Stimulated activated CD4-positive, alpha-beta T cell treated with anti-CD3 and anti-CD28 coated beads, TNF-alpha, amount 100 ng/mL, for 48 hours (primary cell): ENCODE results near the gene SNX33.

Source experiments
- DNase-seq, 3 donors: peaks; one replicate each; pipeline ENCODE4 v3.0.0-alpha.2; 2020; ENCODE audit warnings: low read depth in 3 of 3

The SNX33 gene

DNA sequence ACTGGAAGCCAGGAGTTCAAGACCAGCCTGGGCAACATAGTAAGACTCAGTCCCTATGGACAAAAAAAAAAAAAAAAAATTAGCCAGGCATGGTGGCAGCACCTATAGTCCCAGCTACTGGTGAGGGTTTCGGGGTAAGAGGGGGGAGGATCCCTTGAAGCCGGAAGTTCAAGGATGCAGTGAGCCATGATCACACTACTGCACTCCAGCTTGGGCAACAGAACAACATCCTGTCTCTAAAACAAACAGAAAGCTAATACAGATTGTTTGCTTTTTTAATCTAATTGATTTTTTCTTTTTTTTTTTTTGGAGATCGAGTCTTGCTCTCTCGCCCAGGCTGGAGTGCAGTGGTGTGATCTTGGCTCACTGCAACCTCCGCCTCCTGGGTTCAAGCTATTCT lies 6.1 kb upstream of the SNX33 start:
- DNase-seq: no peak

GRCh38 chr15:75644376-75644775 lies 3.3 kb upstream of the SNX33 start:
- DNase-seq: no peak

GRCh38 chr15:75646112-75646943 lies 1.4 kb upstream of the SNX33 start:
- no peak for DNase-seq

DNA sequence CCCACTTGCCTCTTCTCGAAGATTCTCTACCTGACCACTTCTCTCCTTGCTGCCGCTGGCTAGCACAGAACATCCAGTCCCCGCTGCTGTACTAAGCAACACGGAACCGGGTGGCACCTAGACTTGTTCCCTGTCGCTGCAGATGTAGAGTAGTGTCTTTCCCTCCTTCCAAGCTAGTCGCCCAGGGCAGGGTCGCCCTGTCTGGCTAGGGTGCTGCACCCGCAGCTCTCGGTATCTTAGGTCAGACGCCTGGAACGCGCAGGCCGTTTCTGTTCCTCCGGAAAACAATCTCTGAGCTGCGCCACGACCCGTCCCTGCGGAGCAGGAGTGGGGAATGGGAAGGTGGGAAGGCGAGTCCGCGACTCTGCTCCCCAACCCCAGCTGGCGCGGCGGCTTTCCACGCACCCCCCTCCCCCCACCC lies 758 bp upstream of the SNX33 start:
- DNase-seq: no peak

GRCh38 chr15:75648156-75649000 lies 666 bp downstream of the SNX33 start:
- DNase-seq: no peak

DNA sequence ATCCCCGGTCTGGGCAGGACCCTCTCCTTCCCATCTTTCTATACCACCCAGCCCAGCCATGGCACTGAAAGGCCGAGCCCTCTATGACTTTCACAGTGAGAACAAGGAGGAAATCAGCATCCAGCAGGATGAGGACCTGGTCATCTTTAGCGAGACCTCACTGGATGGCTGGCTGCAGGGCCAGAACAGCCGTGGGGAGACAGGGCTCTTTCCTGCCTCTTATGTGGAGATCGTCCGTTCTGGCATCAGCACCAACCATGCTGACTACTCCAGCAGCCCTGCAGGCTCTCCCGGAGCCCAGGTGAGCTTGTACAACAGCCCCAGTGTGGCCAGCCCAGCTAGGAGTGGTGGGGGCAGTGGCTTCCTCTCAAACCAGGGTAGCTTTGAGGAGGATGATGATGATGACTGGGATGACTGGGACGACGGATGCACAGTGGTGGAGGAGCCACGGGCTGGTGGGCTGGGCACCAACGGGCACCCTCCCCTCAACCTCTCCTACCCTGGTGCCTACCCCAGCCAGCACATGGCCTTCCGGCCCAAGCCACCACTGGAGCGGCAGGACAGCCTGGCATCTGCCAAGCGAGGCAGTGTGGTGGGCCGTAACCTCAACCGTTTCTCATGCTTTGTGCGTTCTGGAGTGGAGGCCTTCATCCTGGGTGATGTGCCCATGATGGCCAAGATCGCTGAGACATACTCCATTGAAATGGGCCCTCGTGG lies 1.5 kb downstream of the SNX33 start:
- DNase-seq: no peak

DNA sequence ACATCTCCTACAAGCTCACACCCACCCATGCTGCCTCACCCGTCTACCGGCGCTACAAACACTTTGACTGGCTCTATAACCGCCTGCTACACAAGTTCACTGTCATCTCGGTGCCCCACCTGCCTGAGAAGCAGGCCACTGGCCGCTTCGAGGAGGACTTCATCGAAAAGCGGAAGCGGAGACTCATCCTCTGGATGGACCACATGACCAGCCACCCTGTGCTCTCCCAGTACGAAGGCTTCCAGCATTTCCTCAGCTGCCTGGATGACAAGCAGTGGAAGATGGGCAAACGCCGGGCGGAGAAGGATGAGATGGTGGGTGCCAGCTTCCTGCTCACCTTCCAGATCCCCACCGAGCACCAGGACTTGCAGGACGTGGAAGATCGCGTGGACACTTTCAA lies 2.1 kb downstream of the SNX33 start:
- DNase-seq: no peak

DNA sequence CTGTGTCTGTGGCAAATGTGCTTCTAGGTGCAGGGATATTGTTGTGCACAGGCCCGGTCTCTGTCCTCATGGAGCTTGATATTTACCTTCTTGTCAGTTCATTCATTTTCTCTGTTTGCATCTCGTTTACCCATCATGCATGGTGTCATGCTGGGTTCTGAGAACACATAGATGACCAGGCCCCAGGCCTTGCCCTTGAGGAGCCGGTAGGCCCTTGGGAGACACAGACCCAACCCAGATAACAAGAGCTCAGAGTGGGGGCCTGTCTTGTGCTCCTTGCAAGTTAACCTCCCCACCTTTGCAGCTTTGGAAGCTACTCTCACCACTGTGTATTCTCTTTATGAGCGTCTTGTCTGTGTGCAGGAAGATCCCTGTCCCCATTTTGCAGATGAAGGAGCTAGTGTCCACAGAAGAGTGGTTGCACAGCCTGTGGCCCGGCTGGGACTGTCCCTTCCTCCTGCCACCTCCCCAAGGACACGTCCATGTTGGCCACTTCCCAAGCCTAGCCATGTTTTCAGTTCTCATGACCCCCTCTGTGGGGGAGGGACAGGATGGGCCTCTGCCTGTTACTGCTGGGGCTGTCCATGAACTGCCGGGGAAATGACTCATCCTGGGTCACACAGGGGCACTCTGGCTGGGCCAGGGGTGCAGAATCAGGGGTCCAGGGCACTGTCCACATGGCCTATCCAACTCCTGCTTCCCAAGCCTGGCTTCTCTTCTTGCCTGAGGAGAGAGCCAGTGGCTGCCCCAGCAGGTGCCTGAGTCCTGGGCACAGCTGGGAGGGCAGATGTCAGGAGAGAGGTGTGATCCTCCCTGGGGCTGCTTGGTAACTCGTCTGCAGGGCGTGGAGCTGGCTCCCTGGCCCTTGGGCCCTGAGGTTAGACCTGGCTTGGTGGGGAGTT lies 3.4 kb downstream of the SNX33 start:
- no peak for DNase-seq

DNA sequence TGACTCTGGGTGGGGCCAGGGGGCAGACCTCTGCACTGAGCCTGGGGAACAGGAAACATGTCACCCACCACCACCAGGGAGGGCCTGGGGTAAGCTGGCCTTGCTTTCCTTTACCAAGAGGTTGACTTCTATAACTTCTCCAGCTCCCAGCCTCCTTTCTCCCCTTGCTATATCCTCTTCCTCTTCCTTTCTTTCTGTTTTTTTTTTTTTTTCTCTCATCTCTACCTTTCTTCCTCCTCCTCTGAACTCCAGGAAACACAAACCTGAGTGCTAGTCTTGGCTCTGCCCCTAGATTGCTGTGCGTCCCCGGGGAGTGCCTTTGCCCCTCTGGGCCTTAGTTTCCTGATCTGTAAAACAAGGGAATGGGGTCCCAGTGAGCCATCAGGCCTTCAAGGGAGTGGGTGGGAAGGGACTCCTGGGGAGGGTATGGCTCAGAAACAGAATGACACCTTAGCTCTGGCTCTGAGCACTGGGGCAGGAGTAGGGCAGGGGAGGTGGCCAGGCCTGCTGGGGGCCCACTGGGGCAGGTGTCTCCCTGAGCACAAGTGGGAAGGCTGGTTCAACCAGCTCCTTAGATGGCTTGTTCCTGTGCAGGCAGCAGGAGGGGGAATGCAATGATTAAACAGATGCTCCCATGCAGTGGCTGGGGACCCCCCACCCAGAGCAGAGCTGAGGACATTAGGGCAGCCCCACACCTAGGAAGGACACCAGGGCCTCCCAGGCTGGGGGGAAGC lies 4.3 kb downstream of the SNX33 start:
- DNase-seq: no peak

GRCh38 chr15:75653347-75653913 lies 5.7 kb downstream of the SNX33 start:
- no peak for DNase-seq

GRCh38 chr15:75654201-75654907 lies 6.6 kb downstream of the SNX33 start:
- DNase-seq: no peak

DNA sequence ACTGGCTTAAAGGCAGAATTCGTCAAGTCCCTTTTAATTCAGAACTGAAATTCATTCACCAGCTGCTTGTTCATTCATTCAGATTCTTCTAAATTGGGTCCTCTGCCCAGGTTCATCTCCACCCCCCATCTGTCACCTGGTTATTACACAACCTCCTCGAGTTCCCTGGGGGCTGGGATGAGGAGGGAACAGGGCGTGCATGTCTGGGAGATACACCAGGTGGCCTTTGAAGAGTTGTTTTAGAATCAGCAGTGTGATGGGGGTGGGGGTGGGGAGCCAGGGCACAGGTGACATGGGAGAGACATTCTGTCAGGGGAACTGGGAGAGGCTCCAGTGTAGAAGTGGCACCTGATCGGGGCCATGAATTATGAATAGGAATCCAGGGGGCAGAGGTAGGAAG lies 8.2 kb downstream of the SNX33 start:
- DNase-seq: no peak

DNA sequence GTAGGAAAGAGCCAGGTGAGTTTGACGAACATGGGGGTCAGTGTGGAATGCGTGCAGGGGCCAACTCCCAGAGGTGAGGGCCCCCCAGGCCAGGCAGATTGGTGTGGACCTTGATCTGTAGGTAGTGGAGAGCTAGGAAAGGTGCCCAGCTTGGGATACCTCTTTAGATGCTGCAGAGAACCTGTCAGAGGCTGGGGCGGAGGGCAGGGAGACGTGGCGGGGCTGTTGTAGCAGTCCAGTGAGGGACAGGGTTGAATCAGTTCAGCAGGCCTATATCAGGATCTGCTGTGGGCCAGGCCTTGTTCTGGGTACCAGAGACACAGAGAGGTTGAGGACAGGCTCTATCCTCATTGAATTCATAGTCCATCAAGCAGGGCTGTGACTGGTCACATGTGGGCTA lies 8.6 kb downstream of the SNX33 start:
- no peak for DNase-seq

DNA sequence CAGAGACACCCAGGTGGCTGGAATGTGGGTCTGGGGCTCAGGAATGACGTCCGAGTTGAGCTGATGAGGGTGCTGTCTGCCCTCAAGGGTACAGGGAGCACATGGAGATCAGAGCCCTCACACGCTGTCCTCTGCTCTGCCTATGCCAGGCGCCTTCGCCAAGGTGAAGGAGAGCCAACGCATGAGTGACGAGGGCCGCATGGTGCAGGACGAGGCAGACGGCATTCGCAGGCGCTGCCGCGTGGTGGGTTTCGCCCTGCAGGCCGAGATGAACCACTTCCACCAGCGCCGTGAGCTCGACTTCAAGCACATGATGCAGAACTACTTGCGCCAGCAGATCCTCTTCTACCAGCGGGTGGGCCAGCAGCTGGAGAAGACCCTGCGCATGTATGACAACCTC lies 9.1 kb downstream of the SNX33 start:
- no peak for DNase-seq

DNA sequence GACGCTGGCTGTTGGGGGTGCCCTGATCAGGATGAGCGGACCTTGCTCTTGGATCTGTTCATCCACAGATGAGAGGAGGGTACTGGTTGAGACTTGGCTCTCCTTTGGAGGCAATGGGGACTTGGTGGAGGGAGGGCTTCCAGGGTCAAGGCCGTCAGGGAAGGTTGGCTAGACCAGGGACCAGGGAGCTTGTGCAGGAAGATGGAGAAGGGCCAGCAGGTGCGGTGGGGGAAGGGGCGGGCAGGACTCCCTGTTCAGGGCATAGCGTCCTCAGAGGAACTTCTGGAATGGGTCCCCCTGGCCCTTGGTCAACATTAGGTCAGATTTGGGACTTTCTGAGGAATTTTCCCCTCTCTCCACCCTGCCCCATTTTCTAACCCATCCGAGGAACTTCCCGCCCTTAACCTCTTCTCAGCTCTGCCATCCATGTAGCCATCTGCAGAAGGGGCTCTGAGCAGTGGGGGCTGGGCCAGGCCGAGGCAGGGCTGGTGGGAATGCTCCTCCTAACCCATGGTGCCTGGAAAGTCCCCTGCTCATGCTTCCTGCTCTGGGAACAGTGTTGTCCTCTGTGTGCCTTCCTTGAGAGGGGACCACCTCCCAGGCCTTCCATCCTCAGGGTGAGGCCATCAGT lies 11.5 kb downstream of the SNX33 start:
- no peak for DNase-seq

GRCh38 chr15:75659928-75660645 lies 12.4 kb downstream of the SNX33 start:
- DNase-seq: no peak

DNA sequence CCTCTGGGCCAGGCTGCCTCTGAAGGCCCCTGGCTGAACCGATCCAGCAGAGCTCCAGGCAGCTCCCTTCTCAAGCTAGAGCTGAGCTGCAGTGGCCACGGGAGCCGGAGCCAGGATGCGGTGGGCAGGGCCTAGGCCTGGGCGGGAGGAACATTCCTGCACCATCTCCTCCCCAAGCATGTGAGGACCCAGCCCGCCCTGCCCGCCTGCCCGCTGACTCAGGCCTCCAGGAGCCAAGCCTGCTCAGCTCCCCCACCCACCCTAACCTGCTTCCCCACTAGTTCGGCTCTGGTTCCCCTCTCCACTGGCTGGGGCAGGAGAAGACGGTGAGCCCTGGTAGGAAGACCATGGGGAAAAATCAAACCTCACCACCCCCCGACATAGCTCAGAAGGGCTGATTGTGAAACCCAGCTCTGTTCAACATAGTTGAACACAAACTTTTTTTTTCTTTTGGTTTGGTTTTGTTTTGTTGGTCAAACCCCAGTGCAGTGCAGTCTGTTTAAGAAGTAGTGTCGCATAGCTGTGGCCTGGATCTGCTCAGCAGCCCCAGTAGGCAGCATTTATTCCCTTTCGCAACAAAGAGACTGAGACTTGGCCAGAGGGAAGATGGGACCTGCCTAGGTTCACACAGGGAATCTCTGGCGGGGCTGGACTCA lies 13.5 kb downstream of the SNX33 start:
- DNase-seq: no peak

GRCh38 chr15:75661756-75662140 lies 14.0 kb downstream of the SNX33 start:
- no peak for DNase-seq
